Measurements from ENCODE around the gene RAB14.
"Not testable (repeated sequence)": the region's sequence is repeated elsewhere in the genome, so short reads cannot be mapped to it uniquely, and the experiment has no call there.

The RAB14 gene

GRCh38 chr9:121189006-121189405 is 12.7 kb downstream of the RAB14 start:
- DNase-seq: no peak

DNA sequence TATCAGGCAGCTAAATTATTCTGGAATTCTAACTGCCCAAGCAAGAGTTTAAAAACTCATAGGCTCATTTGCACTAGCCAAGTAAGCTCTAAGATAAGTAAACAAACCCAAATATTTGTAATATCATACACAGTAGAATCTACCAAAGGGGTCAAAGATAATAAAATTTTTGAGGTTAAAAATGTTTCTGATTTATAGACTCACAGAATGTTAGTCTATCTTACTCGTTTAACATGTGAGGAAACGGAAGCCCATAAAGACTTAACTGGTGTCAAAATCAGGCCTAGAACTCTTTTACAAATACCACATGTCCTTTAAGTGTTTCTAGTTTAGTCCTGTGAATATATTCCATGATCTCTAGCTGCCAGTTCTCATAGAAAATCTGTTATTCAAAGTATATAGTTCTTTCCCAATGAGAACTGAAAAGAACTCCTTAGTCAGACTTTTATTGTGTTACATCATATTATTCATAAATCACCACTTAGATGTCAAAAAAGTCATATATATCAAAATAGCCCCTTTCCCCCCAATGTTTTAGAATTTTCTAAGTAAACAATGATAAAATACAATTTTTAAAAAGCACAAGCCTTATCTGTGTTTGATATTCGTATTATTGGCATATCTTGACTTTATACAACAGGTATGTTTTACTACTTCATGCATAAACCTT is 13.9 kb downstream of the RAB14 start:
- DNase-seq: no peak

DNA sequence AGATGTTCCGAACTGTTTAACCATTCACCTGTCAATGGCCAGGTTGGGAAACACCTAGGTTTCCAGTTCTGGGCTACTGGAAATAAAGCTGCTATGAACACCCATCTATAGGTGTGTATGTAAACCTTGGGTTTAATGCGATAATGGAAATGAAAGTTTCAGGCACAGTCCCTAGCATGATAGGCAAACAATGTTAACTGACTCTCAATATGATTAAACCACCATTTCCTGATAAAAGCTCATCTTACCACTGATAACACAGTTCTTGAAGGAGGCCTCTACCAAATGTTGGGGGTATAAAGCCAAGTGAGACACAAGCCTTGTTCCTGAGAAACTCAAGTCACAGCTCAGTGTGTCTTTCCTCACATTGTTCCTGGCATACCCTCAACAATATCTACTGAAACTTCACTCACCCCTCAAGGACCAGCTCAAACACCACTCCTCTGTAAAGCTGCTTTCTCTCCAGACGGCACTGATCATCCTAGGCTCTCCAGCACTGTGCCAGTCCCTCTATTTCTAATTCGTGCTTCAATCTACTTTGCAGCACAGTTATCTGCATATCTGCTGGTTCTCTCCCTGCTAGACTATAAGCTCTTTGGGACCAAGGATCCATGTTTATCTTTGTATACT is 15.8 kb downstream of the RAB14 start:
- no peak for DNase-seq

DNA sequence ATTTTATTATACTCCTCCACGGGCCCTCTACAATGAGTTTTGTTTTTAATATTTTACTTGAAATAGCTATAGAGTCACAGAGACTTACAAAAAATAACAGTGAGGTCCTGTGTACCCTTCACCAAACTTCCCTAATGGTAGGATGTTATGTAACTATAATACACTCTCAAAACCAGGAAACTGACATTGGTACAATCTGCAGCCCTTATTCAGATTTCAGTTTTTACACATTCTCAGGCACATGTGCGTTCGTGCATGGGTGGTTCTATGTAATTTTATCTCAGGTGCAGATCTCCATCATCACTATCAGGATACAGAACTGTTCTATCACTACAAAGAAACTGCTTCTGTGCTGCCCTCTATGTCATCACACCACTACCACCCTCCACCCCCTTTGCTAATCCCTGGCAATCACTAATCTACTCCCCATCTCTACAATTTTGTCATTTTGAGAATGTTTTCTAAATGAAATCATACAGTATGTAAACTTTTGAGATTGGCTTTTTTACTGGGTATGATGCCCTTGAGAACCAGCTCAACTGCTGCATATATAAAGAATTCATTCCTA is 16.4 kb downstream of the RAB14 start:
- no peak for DNase-seq

DNA sequence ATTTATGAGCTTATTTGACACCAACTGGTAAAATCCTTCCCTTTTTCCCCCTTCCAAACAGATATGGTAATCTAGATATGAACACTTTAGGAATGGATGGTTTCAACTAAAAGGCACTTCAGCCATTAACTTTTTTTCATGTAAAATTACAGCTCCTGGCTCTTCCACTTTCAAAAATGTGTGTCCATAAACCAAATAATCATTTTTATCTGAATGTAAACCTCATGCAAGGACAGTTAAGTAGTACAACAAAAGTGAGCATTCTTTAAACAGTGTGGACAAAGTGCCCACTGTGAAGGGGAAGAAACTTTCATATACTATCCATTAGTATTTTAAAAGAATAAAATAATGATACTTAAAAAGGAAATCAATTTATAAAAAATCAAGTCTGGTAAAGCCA is 17.2 kb downstream of the RAB14 start:
- no peak for DNase-seq

DNA sequence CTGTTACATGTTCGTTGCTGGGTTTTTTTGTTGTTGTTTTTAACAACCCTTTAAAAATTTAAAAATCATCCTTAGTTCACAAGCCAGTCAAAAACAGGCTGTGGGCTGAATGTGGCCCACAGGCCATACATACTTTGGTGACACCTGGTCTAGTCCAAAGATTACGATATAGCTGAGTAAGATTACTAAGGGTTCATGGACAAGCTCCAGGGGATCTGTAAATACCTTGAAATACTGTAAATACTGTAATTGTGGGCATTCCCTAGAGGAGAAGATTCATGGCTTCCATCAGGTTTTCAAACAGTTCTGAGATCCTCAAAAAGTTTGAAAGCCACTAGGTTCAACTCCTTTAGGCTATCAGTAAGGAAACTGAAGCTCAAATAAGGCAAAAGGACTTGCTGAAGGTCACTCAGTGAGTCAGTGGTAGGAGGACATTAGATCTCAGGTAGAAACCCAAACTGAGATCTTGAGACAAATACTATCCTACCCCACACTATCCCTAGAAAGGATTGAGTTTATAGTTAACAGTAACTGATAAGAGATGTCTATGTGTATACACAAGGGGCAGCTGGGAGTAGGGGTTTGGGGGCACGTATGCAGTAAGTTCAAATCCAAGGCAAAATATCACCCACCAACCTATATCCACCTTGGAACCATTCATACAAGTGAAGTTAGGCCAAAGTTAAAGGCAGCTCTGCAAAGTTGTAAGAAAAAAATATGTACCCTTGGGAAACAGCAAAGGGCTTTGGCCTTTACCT is 17.8 kb downstream of the RAB14 start:
- DNase-seq: no peak

DNA sequence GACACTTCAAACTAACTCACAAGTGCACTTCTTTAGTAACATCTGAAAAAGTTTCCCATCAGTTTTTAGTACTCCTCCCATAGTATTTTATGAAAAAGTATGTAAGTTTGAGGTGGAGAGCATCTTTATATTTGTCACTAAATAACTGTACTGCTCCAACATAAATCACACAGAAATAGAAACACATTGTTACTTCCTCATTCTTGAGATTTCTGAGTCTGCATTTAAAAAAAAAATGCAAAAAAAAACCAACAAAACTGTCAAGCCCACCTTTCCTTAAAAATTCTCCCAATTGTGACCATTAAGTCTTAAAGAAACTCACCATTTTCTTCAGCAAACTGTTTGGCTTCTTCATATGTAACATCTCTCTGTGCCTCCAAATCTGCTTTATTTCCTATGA is 18.7 kb downstream of the RAB14 start:
- DNase-seq: no peak

GRCh38 chr9:121182101-121182836 is 19.4 kb downstream of the RAB14 start:
- DNase-seq: no peak

DNA sequence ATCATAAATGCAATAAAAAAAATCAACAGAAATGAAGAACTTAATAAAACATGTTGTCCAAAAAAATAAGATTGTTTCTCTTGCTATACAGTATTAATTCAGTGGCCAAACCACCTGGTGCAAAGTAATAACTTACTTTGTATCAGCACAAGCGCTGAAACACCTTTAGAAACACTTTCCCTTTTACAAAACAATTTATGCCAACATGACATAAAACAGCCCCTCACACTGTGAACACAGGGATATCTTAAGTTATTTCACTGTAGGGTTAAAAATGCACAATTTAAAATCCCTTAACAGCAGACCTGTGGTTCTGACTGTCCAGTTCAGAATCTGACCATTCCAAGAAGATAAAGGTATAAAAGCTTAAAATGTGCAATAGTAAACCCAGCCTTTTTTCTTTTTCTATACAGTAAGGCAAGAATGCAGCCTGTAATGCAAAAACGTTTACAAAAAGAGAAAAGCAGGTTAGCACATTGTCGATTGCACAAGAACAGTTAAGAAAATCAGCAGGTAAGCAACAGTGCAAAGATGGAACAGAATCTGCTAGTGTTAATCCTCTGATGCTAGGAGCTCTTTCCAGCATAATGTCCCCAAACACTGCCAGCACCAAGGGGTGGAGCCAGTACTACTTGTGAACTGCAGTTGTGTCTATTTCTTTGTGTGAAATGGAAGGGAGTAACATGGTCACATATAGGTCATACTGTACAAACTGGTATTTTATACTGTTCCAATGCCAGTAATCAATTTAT is 21.6 kb downstream of the RAB14 start:
- DNase-seq: no peak

DNA sequence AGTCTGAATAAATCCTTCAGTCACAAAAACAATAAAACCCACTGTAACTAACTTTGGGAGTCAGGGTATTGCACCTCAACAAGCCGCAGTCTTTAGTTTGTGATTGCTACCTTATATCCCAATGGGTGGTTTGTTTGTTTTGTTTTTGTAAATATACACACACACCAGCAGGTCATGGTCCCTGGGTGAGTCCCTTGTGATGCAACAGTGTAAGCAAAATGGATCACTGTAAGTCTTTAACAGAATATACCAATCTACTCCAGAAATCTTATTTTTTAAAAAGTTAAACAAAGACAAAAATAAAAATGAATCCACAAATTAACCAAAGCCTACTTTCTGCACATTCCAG is 22.3 kb downstream of the RAB14 start:
- DNase-seq: not testable (repeated sequence)

GRCh38 chr9:121178676-121179372 is 22.8 kb downstream of the RAB14 start:
- no peak for DNase-seq

DNA sequence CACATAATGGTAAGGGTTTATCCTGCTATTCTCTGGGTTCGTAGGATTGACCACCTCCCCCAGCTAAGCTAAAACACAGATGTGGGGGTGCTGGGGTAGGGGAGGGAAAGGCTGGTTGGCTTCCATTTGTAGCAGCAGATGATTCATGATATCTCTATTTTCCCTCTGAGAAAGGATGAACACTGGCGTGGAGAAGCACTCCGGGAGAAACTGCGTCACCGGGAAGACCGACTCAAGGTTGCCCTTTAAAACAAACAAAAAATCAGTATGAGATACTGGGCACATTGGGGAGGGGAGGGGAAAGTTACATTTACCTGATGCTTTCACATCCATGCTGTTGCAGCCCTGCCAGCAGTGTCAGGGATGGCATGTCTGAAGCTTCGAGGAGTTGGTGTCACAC is 28.2 kb downstream of the RAB14 start:
- no peak for DNase-seq

DNA sequence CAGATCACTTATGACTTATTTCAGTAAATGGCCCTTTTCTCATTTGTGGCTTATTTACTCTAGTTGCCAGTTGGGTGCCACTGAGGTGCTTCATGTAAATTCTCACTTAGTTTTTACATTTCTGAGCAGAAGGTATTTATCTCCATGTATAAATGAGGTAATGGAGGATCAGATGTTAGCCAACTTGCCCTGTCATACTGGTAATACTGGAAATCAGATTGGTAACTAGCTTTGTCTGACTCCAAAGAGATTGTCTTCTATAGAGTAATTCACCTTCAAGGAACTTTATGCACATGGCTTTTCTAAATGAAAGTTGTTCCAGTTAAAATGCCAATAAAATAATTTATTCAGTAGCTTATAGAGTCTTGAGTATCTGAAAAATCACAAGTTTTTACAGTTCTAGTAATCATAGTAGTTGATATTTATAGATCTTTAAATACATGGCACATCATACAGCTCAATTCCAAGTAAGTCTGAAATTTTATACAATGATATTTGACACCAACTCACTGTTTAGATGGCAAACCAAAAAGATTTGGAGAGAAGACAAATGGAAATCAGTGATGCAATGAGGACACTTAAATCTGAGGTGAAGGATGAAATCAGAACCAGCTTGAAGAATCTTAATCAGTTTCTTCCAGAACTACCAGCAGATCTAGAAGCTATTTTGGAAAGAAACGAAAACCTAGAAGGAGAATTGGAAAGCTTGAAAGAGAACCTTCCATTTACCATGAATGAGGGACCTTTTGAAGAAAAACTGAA is 28.8 kb downstream of the RAB14 start:
- DNase-seq: no peak

GRCh38 chr9:121171236-121171635 is 30.4 kb downstream of the RAB14 start:
- no peak for DNase-seq

DNA sequence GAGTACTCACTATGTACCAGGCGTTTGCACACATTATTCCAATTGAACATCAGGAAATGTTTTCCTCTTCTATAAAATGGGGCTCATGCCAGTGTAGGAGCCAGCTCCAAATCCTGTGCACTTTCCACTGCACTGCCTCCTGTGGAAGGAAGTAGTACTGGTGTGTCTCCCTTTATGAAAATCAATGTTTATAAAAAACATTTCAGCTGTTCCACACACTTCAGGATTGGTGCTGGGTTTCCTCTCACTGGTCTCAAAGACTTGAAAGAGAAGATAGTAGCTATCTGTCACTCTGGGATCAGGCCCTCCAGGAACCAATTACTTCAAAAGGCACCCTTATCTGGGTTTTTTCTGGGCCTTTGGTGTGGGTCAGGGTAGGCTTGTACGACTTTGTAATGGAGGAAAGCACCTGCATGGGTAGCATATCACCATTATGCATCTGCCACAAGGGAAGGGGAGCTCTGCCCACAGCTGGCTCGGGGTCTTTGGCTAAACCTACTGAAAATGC is 32.5 kb downstream of the RAB14 start:
- DNase-seq: no peak

GRCh38 chr9:121168052-121168451 is 33.6 kb downstream of the RAB14 start:
- no peak for DNase-seq

GRCh38 chr9:121160025-121160424 is 41.6 kb downstream of the RAB14 start:
- no peak for DNase-seq

DNA sequence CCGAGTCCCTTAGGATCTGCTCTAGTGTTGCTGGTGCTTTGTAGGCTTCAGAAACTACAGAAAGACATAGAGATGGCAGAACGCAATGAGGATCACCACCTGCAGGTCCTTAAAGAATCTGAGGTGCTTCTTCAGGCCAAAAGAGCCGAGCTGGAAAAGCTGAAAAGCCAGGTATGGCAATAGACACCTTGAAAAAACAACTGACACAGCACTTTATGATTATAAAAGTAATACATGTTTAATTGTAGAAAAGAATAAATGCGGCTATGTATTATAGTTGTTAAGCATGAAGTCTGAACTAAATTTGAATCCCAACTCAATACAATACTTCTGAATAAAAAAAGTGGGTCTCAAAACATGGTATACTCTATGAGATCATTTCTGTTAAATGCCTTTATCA is 43.7 kb downstream of the RAB14 start:
- no peak for DNase-seq

DNA sequence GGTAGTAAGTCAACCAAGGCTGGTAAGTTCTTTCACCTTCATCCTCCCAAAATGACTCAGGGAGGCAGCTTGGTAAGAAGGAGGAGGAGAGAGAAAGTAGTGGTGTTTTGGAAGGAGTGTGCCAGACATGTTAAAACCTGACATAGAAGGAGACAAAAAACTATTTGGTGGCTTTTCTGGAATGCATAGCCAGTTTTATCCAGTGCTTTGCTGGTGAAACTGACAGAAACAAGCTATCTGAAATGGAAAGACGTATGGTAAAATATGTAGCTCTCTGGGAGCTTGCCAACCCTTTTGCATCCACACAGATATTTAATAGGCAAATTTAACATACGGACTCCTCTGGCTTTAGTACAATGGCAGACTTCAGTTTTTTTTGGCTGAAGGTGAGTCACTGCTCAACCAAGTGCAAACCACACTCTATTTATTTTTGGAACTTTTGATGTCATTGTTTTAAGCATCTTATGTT is 45.4 kb downstream of the RAB14 start:
- DNase-seq: no peak

GRCh38 chr9:121154782-121155181 is 46.9 kb downstream of the RAB14 start:
- DNase-seq: no peak

- DNase-seq: no peak
These were observed 48.0 kb downstream of the RAB14 start for GRCh38 chr9:121153642-121154041.
